DOHH2 (cell line): ENCODE data around the gene DAP3.
"Not testable (repeated sequence)": the region's sequence is repeated elsewhere in the genome, so short reads cannot be mapped to it uniquely, and the experiment has no call there.

ENCODE experiments used
- H3F3A ChIP-seq: fragments of 200-600 bp; sonication (generic), shearing (Covaris generic); 2 replicates; pipeline ENCODE4 v1.6.0; 2016; ENCODE audit warnings: antibody characterized with exemption, mild to moderate bottlenecking; ENCODE audit not compliant: control insufficient read depth, insufficient read depth
- H3K27ac ChIP-seq: fragments of 200-600 bp; sonication (generic); 2 replicates; pipeline ENCODE4 v1.5.1; 2014; ENCODE audit warnings: low read depth, mild to moderate bottlenecking, low read length, moderate library complexity
- H3K27me3 ChIP-seq: fragments of 200-600 bp; sonication (generic); 2 replicates; pipeline ENCODE4 v1.6.1; 2014; ENCODE audit warnings: mild to moderate bottlenecking, low read length, mixed read lengths; ENCODE audit not compliant: control insufficient read depth
- H3K36me3 ChIP-seq: fragments of 200-600 bp; sonication (generic); 2 replicates; pipeline ENCODE4 v1.6.1; 2014; ENCODE audit warnings: mild to moderate bottlenecking, low read length, moderate library complexity, mixed read lengths; ENCODE audit not compliant: control insufficient read depth
- H3K4me1 ChIP-seq: fragments of 200-600 bp; sonication (generic); 2 replicates; pipeline ENCODE4 v1.6.1; 2014; ENCODE audit warnings: mild to moderate bottlenecking, low read length, mixed read lengths; ENCODE audit not compliant: control insufficient read depth
- H3K4me2 ChIP-seq: fragments of 200-600 bp; sonication (generic); 2 replicates; pipeline ENCODE4 v1.6.0; 2014; ENCODE audit warnings: mild to moderate bottlenecking, low read length, moderate library complexity
- H3K4me3 ChIP-seq: fragments of 200-600 bp; sonication (generic); 2 replicates; pipeline ENCODE4 v1.5.1; 2014; ENCODE audit warnings: mild to moderate bottlenecking, low read length, mixed read lengths
- H3K79me2 ChIP-seq: fragments of 200-600 bp; sonication (generic); 2 replicates; pipeline ENCODE4 v1.6.1; 2014; ENCODE audit warnings: mild to moderate bottlenecking, low read length, mixed read lengths; ENCODE audit not compliant: control insufficient read depth
- H3K9me2 ChIP-seq: fragments of 200-600 bp; sonication (generic); replicated peaks from 2 replicates; pipeline ENCODE4 v1.6.1; 2014; ENCODE audit warnings: mild to moderate bottlenecking, low read length, mixed read lengths; ENCODE audit not compliant: control insufficient read depth
- H3K9me3 ChIP-seq: fragments of 200-600 bp; sonication (generic); 2 replicates; pipeline ENCODE4 v1.6.1; 2014; ENCODE audit warnings: antibody characterized with exemption, low read length, mixed read lengths; ENCODE audit not compliant: control insufficient read depth, insufficient read depth
- H4K20me1 ChIP-seq: fragments of 200-600 bp; sonication (generic); 2 replicates; pipeline ENCODE4 v1.6.0; 2014; ENCODE audit warnings: low read depth, mild to moderate bottlenecking, antibody characterized with exemption, low read length, moderate library complexity; ENCODE audit not compliant: control insufficient read depth, insufficient read depth
- CTCF ChIP-seq: fragments of 200-600 bp; sonication (generic); IDR thresholded peaks from one replicate; pipeline ENCODE4 v1.5.1; 2014; ENCODE audit warnings: antibody characterized with exemption, mild to moderate bottlenecking, low read depth, low read length; ENCODE audit not compliant: poor library complexity, severe bottlenecking
- EZH2phosphoT487 ChIP-seq: fragments of 200-600 bp; sonication (generic); IDR thresholded peaks from 2 replicates; pipeline ENCODE4 v1.6.1; 2017; ENCODE audit warnings: borderline replicate concordance, mild to moderate bottlenecking, antibody characterized with exemption, low read length, moderate library complexity, mixed read lengths

Gene DAP3

GRCh38 chr1:155651861-155652661, 36.8 kb upstream of the DAP3 start:
- H3K36me3 ChIP-seq = no peaks in the 10 kb centered on the region
- H3F3A ChIP-seq = no peaks in the 10 kb centered on the region
- H3K4me1 ChIP-seq = no peaks in the 10 kb centered on the region; the same call in 1 of the 2 replicates
- H3K4me3 ChIP-seq = no peak overlapping the region
- no peak overlapping the region for H3K4me2 ChIP-seq
- no peaks in the 10 kb centered on the region for H4K20me1 ChIP-seq
- no peak for TF ChIP-seq CTCF
- TF ChIP-seq EZH2phosphoT487 = no peak
- H3K9me3 ChIP-seq = peaks cover 6% of the 10 kb centered on the region; the same call in 1 of the 2 replicates
- H3K9me2 ChIP-seq = no peaks in the 10 kb centered on the region
- no peak overlapping the region for H3K27ac ChIP-seq
- H3K79me2 ChIP-seq = no peaks in the 10 kb centered on the region
- H3K27me3 ChIP-seq = 0 out of 2 replicates have a peak, but pooled peaks cover 5% of the 10 kb centered on the region

DNA sequence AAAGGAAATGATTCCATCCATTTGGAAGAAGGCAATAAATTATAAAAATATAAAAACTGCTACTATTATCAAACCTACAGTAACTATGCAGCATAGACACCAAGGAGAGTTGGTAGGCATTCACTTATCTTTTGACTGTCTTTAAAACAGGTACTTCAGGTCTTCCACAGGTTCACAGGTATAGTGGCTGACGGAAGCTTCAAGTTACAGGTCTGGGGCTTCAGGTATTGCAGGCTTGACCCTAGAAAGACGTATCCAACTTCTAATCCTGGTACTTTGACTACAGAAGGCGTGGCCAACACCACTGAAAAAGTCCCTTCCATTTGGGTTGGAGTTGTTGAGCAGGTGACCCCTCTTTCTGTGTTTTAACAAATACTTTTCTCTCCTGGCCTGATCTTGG, 35.9 kb upstream of the DAP3 start:
- Histone ChIP-seq H3K4me3 (no peak overlapping the region), H3K9me2 (no peaks in the 10 kb centered on the region), H3K4me2 (no peak overlapping the region), H3K27me3 (0 out of 2 replicates have a peak, but pooled peaks cover 5% of the 10 kb centered on the region), H3K4me1 (no peaks in the 10 kb centered on the region; the same call in 1 of the 2 replicates), H3K36me3 (no peaks in the 10 kb centered on the region), H3K9me3 (peaks cover 6% of the 10 kb centered on the region; the same call in 1 of the 2 replicates), H3K27ac (no peak overlapping the region), H3F3A (no peaks in the 10 kb centered on the region), H4K20me1 (no peaks in the 10 kb centered on the region), H3K79me2 (no peaks in the 10 kb centered on the region)
- TF ChIP-seq CTCF (no peak), EZH2phosphoT487 (no peak)

GRCh38 chr1:155657463-155657862, 31.4 kb upstream of the DAP3 start:
- no peak for TF ChIP-seq CTCF
- TF ChIP-seq EZH2phosphoT487 = no peak
- H3K4me1 ChIP-seq = no peaks in the 10 kb centered on the region
- no peaks in the 10 kb centered on the region for H3K79me2 ChIP-seq
- H3K36me3 ChIP-seq = peaks cover 36% of the 10 kb centered on the region
- H3K4me2 ChIP-seq = no peak overlapping the region
- no peak overlapping the region for H3K4me3 ChIP-seq
- no peaks in the 10 kb centered on the region for H3K9me2 ChIP-seq
- H3K27me3 ChIP-seq = 0 out of 2 replicates have a peak, but pooled peaks cover 3% of the 10 kb centered on the region
- H4K20me1 ChIP-seq = no peaks in the 10 kb centered on the region
- no peak overlapping the region for H3K27ac ChIP-seq
- no peaks in the 10 kb centered on the region for H3K9me3 ChIP-seq
- H3F3A ChIP-seq = no peaks in the 10 kb centered on the region

DNA sequence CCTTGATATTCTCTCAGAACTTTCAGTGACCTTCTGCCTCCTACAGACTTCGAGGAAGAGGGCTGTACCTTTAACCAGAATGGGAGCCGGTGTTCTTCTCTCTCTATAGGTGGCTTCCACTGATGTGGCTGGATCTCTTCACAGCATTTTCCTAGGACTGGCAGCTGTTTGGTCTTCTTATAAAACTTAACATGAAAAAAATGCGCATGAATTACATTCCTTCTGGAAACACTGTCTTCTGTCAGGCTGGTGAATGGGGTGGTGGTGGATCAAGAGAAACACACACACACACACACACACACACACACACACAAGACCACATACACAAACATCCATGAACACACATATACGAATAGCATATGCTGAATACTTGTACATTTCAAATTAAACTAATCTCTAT, 27.7 kb upstream of the DAP3 start:
- H3K27me3 ChIP-seq, H3K4me2 ChIP-seq, H3K4me1 ChIP-seq, H3K79me2 ChIP-seq, H4K20me1 ChIP-seq, H3K27ac ChIP-seq, H3K9me2 ChIP-seq, H3F3A ChIP-seq, H3K4me3 ChIP-seq, H3K9me3 ChIP-seq: not testable (repeated sequence)
- H3K36me3 ChIP-seq = peaks cover 65% of the 10 kb centered on the region
